ENCODE data around the gene C16orf74.

DNA sequence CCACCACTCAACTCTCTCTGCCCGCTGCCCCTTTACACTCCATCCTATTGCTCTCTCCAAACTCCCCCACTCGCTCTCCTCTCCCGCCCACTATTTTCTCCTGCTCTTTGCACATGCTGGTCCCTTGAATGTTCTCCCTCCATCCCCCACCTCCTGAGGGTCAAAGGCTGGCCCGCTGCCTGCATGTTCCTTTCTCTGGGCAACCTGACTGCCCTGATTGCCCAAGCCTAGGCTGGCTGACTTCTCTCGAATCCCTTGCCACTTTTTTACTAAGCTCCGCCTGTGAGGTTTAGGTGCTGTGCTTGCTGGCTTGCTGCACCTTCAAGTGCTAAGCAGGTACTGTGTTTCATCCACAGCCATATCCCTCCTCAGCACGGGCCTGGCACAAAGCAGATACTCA lies 45.7 kb upstream of the C16orf74 start:
- TF ChIP-seq HDAC6 (IDR thresholded peaks at IDR 0.05; ENCODE audit: low read depth, low read length) (no peak), ZNF569 (CRISPR knock-in tag; IDR thresholded peaks at IDR 0.05; ENCODE audit: borderline replicate concordance) (no peak), POLR2A (IDR thresholded peaks at IDR 0.05; ENCODE audit: insufficient read depth in 1 of 2, low read depth in 2 of 2, low read length in 2 of 2) (no peak), JUND (CRISPR knock-in tag; IDR thresholded peaks at IDR 0.05) (no peak), PRPF4 (IDR thresholded peaks at IDR 0.05; ENCODE audit: low read depth, low read length, poor library complexity, severe bottlenecking) (no peak), FOXJ3 (CRISPR knock-in tag; IDR thresholded peaks at IDR 0.05; ENCODE audit: borderline replicate concordance) (no peak)
- TF ChIP-seq, protein P1, sequence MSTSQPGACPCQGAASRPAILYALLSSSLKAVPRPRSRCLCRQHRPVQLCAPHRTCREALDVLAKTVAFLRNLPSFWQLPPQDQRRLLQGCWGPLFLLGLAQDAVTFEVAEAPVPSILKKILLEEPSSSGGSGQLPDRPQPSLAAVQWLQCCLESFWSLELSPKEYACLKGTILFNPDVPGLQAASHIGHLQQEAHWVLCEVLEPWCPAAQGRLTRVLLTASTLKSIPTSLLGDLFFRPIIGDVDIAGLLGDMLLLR (CRISPR knock-in tag; IDR thresholded peaks at IDR 0.05), result no peak
